OCI-LY7 (cell line): ENCODE results near the gene ESYT2. TPM values are rescaled to one million over a fixed set of nuclear protein-coding genes. Genes with fewer than 3 reads are reported as not detected.

Experiments
- BruUV-seq: library from RNA; stranded (reverse); fragments of 400-500 nt; replicated peaks from 2 replicates; lab custom pipeline; 2021; lab: Mats Ljungman, UMichigan
- CTCF ChIA-PET: fragments of 300-600 bp; sonication (Branson Sonifier 250); formaldehyde crosslinking; loops from one replicate; lab custom pipeline; 2022; ENCODE audit warnings: antibody characterized with exemption; ENCODE audit not compliant: unreplicated experiment; lab: Charles Lee
- POLR2A ChIA-PET: fragments of 300-600 bp; sonication (Branson Sonifier 250); formaldehyde crosslinking; loops from one replicate; lab custom pipeline; 2022; ENCODE audit warnings: antibody characterized with exemption; lab: Charles Lee
- DNase-seq: peaks from one replicate; pipeline ENCODE4 v3.0.0-alpha.2; 2015; ENCODE audit warnings: low spot score
- H2AFZ ChIP-seq: fragments of 200-600 bp; sonication (generic), shearing (Covaris generic); 2 replicates; pipeline ENCODE4 v1.6.1; 2014; ENCODE audit warnings: mild to moderate bottlenecking, antibody characterized with exemption, low read length, moderate library complexity
- H3K27ac ChIP-seq: fragments of 200-600 bp; sonication (generic); 2 replicates; pipeline ENCODE4 v1.5.1; 2014; ENCODE audit warnings: mixed run types, low read depth, mild to moderate bottlenecking, moderate library complexity, low read length, inconsistent platforms; ENCODE audit not compliant: poor library complexity, severe bottlenecking
- H3K36me3 ChIP-seq: fragments of 200-600 bp; sonication (generic); 2 replicates; pipeline ENCODE4 v1.6.1; 2014; ENCODE audit warnings: mild to moderate bottlenecking, antibody characterized with exemption, low read length, moderate library complexity, mixed read lengths; ENCODE audit not compliant: insufficient read depth
- H3K4me1 ChIP-seq: fragments of 200-600 bp; sonication (generic); 2 replicates; pipeline ENCODE4 v1.5.1; 2014; ENCODE audit warnings: mild to moderate bottlenecking, low read length; ENCODE audit not compliant: insufficient read depth, poor library complexity, severe bottlenecking
- H3K4me2 ChIP-seq: fragments of 200-600 bp; sonication (generic); 2 replicates; pipeline ENCODE4 v1.6.1; 2014; ENCODE audit warnings: mild to moderate bottlenecking, low read length
- H3K4me3 ChIP-seq: fragments of 200-600 bp; sonication (generic); 2 replicates; pipeline ENCODE4 v1.5.1; 2014; ENCODE audit warnings: mild to moderate bottlenecking, low read depth, low read length; ENCODE audit not compliant: poor library complexity, severe bottlenecking
- H3K79me2 ChIP-seq: fragments of 200-600 bp; sonication (generic); 2 replicates; pipeline ENCODE4 v1.6.1; 2016; ENCODE audit warnings: low read depth, mild to moderate bottlenecking, low read length, moderate library complexity, mixed read lengths; ENCODE audit not compliant: insufficient read depth
- H3K9me2 ChIP-seq: fragments of 200-600 bp; sonication (generic); 2 replicates; pipeline ENCODE4 v1.6.1; 2016; ENCODE audit warnings: mild to moderate bottlenecking, low read length, mixed read lengths; ENCODE audit not compliant: insufficient read depth
- H3K9me3 ChIP-seq: fragments of 200-600 bp; sonication (generic); 2 replicates; pipeline ENCODE4 v1.6.1; 2014; ENCODE audit warnings: mild to moderate bottlenecking, mixed run types, low read length, mixed read lengths
- H4K20me1 ChIP-seq: fragments of 200-600 bp; sonication (generic); 2 replicates; pipeline ENCODE4 v1.6.1; 2014; ENCODE audit warnings: mild to moderate bottlenecking, antibody characterized with exemption, low read length, moderate library complexity, mixed read lengths; ENCODE audit not compliant: insufficient read depth
- CTCF ChIP-seq: fragments of 200-600 bp; sonication (generic); conservative IDR thresholded peaks from 2 replicates; pipeline ENCODE4 v1.5.1; 2014; ENCODE audit warnings: mild to moderate bottlenecking, antibody characterized with exemption, low read length, moderate library complexity, mixed read lengths
- EZH2phosphoT487 ChIP-seq: fragments of 200-600 bp; sonication (generic); IDR thresholded peaks from 2 replicates; pipeline ENCODE4 v1.6.1; 2018; ENCODE audit warnings: low read depth, borderline replicate concordance, mild to moderate bottlenecking, mixed run types, antibody characterized with exemption, low read length, moderate library complexity, mixed read lengths
- intact Hi-C: fragments of 100-400 bp; cut with micrococcal nuclease; formaldehyde crosslinking; loops from one replicate; pipeline ENCODE4 v1.10.0; 2022; ENCODE audit not compliant: unreplicated experiment
- total RNA-seq, 2 experiments: library from RNA; depleted of rRNA in 1 of 2; stranded (reverse); fragments of >200 nt in 1 of 2; shearing (Covaris generic) in 1 of 2; gene quantifications; 2 replicates each; pipeline ENCODE4 v1.2.3, GENCODE V29; 2014 to 2022

ESYT2 gene
- total RNA-seq, 2 experiments from 2014 or later, result 24.2 to 33.7 TPM

- BruUV-seq, result no TSS peak
- ChIA-PET POLR2A (no interaction called here), CTCF (no interaction called here)
- Histone ChIP-seq H3K4me2 (no peak overlapping the region), H3K36me3 (peaks cover 17% of the 10 kb centered on the region; the same call in 1 of the 2 replicates), H3K9me3 (no peaks in the 10 kb centered on the region), H3K79me2 (no peaks in the 10 kb centered on the region), H2AFZ (no peak overlapping the region), H3K9me2 (no peaks in the 10 kb centered on the region), H4K20me1 (no peaks in the 10 kb centered on the region), H3K4me3 (no peak overlapping the region), H3K27ac (no peak overlapping the region), H3K4me1 (no peaks in the 10 kb centered on the region)
- no peak for DNase-seq
- TF ChIP-seq EZH2phosphoT487, result no peak
- no peak for TF ChIP-seq CTCF
- intact Hi-C loops, result no loop called here
Measured at GRCh38 chr7:158757404-158757989, 71.8 kb downstream of the ESYT2 start.

- CTCF ChIA-PET, result no interaction called here
- Histone ChIP-seq H3K9me2 (no peaks in the 10 kb centered on the region), H2AFZ (no peak overlapping the region), H3K4me1 (no peaks in the 10 kb centered on the region), H4K20me1 (no peaks in the 10 kb centered on the region), H3K9me3 (no peaks in the 10 kb centered on the region), H3K36me3 (peaks cover 14% of the 10 kb centered on the region; the same call in 1 of the 2 replicates), H3K27ac (no peak overlapping the region), H3K4me3 (no peak overlapping the region), H3K4me2 (no peak overlapping the region), H3K79me2 (no peaks in the 10 kb centered on the region)
- no TSS peak for BruUV-seq
- intact Hi-C loops, result no loop called here
- no peak for TF ChIP-seq CTCF
- no peak for DNase-seq
- POLR2A ChIA-PET, result interaction anchor here (0.5 to 2.3 kb wide), 2 partner anchors 8 to 54 kb away, joined by 4 to 7 read pairs; no protein-coding TSS in a partner anchor
Measured at GRCh38 chr7:158754746-158755444, 74.4 kb downstream of the ESYT2 start.

- intact Hi-C loops, result no loop called here
- no peaks in the 10 kb centered on the region for H3K4me1 ChIP-seq
- no peak for DNase-seq
- H3K4me3 ChIP-seq, result no peak overlapping the region
- H3K27ac ChIP-seq, result no peak overlapping the region
- POLR2A ChIA-PET, result interaction anchor here (0.7 to 2.3 kb wide), 2 partner anchors 9 to 11 kb away, joined by 3 to 7 read pairs; no protein-coding TSS in a partner anchor
- BruUV-seq, result no TSS peak
- no peak overlapping the region for H3K4me2 ChIP-seq
- no peak overlapping the region for H2AFZ ChIP-seq
- H3K36me3 ChIP-seq, result peaks cover 8% of the 10 kb centered on the region; the same call in 1 of the 2 replicates
- H3K79me2 ChIP-seq, result no peaks in the 10 kb centered on the region
- no peak for TF ChIP-seq CTCF
- TF ChIP-seq EZH2phosphoT487, result no peak
- H3K9me2 ChIP-seq, result no peaks in the 10 kb centered on the region
- CTCF ChIA-PET, result no interaction called here
- no peaks in the 10 kb centered on the region for H4K20me1 ChIP-seq
- H3K9me3 ChIP-seq, result no peaks in the 10 kb centered on the region
Measured at GRCh38 chr7:158753900-158754299, 75.4 kb downstream of the ESYT2 start.
